Measurements from ENCODE around the gene KCNN1. TPM values are rescaled to one million over a fixed set of nuclear protein-coding genes. Genes with fewer than 3 reads are reported as not detected.
A peak's percentile ranks its signal among the peaks of the same experiment; 100 is the strongest.

The KCNN1 gene
- total and polyA plus RNA-seq, 9 of the 15 experiments (the other 6 are each of a cell fraction or from before 2014, with no cell fraction given) = 0.01 to 6.2 (median 0.72) TPM

GRCh38 chr19:17920527-17920926, 46.4 kb upstream of the KCNN1 start:
- no peaks in the 10 kb centered on the region for H3K9me1 ChIP-seq (ENCODE audit: control insufficient read depth, insufficient read depth, low read length)
- no peak overlapping the region for H3K9ac ChIP-seq (ENCODE audit: insufficient read depth in 1 of 2, low read depth in 2 of 2, low read length in 2 of 2)
- ATAC-seq (no peak), FAIRE-seq (no peak), DNase-seq (ENCODE audit: extremely low read depth in 1 of 4, low spot score in 3 of 4) (no peak)
- intact Hi-C loops (cut with micrococcal nuclease) = loop anchor here (5.0 kb wide), 1 partner anchor 38 kb away; no protein-coding TSS in a partner anchor
- in situ Hi-C loops (cut with MboI) = no loop called here
- ChIA-PET POLR2A (no interaction called here), CTCF (ENCODE audit: low intra/inter-chr PET ratio) (no interaction called here)
- no peaks in the 10 kb centered on the region for H3K36me3 ChIP-seq (ENCODE audit: control insufficient read depth, insufficient read depth, low read length)
- H3K4me1 ChIP-seq (replicated peaks in 1 of 2; ENCODE audit: control insufficient read depth in 2 of 2, insufficient read depth in 2 of 2, low read length in 2 of 2) = peaks cover 0 to 6% of the 10 kb centered on the region in 2 experiments; a peak in 2 of 5 replicates
- peaks cover 0 to 7% of the 10 kb centered on the region in 2 experiments; a peak in 1 of 5 replicates for H3K27me3 ChIP-seq (ENCODE audit: control insufficient read depth in 2 of 2, insufficient read depth in 2 of 2, low read length in 2 of 2)
- no peak overlapping the region for H2AFZ ChIP-seq (ENCODE audit: low read depth, low read length)
- no peaks in the 10 kb centered on the region for H3K79me2 ChIP-seq (ENCODE audit: control insufficient read depth, insufficient read depth, low read length)
- no peaks in the 10 kb centered on the region; the same call in 1 of the 2 replicates for H3K9me3 ChIP-seq (replicated peaks; ENCODE audit: control insufficient read depth, insufficient read depth, low read depth, low read length)
- no peak overlapping the region for H3K4me2 ChIP-seq (ENCODE audit: insufficient read depth, low read length)
- H4K20me1 ChIP-seq (replicated peaks; ENCODE audit: control insufficient read depth, insufficient read depth, low read length) = no peaks in the 10 kb centered on the region
- TF ChIP-seq, protein P1, sequence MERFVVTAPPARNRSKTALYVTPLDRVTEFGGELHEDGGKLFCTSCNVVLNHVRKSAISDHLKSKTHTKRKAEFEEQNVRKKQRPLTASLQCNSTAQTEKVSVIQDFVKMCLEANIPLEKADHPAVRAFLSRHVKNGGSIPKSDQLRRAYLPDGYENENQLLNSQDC (CRISPR knock-in tag; IDR thresholded peaks at IDR 0.05) = no peak
- TF ChIP-seq RBM25 (IDR thresholded peaks at IDR 0.05; ENCODE audit: low read depth, low read length, severe bottlenecking) (peak; percentile 97), SMARCE1 (IDR thresholded peaks at IDR 0.05) (no peak), HLTF (IDR thresholded peaks at IDR 0.05) (peak; percentile 85; the same call in 1 of the 2 replicates), KDM1A (IDR thresholded peaks at IDR 0.05) (peak in 1 of 2 experiments; percentile 41; a peak in 1 of 4 replicates), PTBP1 (IDR thresholded peaks at IDR 0.05; ENCODE audit: low read depth, low read length) (peak; percentile 77; the same call in 1 of the 2 replicates), SMARCA5 (IDR thresholded peaks at IDR 0.05) (peak; percentile 73; the same call in 1 of the 2 replicates), NRF1 (conservative IDR thresholded peaks at IDR 0.05 in 1 of 2, IDR thresholded peaks at IDR 0.05 in 1 of 2) (no peak), BCOR (IDR thresholded peaks at IDR 0.05) (peak; percentile 54; the same call in 1 of the 2 replicates)
- H3K4me3 ChIP-seq = no peak overlapping the region
- H3K27ac ChIP-seq (ENCODE audit: extremely low read depth, low read depth, low read length) = no peak overlapping the region
- BruUV-seq (replicated peaks) = no TSS peak

All from K562 (cell line).